ENCODE data around the gene CEP112. TPM values are rescaled to one million over a fixed set of nuclear protein-coding genes. Genes with fewer than 3 reads are reported as not detected.
A peak's percentile ranks its signal among the peaks of the same experiment; 100 is the strongest.

The CEP112 gene
- total and polyA plus RNA-seq, 2 of the 13 experiments (the other 11 are each of a cell fraction or from before 2014, with no cell fraction given) = 1.2 to 3.4 TPM

DNA sequence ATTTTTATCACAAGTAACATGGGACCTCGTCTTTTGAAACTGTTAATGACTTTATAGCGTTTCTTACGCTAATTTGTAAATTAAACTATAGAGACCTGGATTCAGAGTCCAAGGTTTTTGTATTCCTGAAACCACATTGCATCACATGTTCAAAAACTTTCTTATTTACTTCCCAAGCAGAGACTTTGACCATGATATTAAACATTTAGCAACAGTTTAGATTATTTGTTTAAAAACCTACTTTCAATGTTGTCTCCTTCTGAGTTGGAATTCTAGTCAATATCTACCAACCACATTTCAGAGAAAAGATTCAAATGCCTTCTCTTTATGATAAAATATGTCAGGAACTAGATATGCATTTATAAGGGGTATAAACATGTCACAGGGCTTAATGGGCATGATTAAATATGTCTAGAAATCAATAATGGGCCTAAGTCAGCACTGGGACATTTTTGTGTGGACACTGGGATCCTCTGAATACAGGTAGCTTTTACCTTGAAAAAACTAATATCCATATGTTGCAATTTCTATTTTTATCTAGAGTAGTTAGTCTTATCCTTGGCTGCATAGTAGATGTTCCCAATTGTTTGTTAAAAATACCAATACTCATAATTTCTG is 43.6 kb upstream of the CEP112 start (continued):
- TF ChIP-seq PHB2 (IDR thresholded peaks at IDR 0.05; ENCODE audit: partially characterized antibody) = no peak
- TF ChIP-seq CHD2 (IDR thresholded peaks at IDR 0.05; ENCODE audit: low read depth, low read length) = no peak
- TF ChIP-seq, protein P1, sequence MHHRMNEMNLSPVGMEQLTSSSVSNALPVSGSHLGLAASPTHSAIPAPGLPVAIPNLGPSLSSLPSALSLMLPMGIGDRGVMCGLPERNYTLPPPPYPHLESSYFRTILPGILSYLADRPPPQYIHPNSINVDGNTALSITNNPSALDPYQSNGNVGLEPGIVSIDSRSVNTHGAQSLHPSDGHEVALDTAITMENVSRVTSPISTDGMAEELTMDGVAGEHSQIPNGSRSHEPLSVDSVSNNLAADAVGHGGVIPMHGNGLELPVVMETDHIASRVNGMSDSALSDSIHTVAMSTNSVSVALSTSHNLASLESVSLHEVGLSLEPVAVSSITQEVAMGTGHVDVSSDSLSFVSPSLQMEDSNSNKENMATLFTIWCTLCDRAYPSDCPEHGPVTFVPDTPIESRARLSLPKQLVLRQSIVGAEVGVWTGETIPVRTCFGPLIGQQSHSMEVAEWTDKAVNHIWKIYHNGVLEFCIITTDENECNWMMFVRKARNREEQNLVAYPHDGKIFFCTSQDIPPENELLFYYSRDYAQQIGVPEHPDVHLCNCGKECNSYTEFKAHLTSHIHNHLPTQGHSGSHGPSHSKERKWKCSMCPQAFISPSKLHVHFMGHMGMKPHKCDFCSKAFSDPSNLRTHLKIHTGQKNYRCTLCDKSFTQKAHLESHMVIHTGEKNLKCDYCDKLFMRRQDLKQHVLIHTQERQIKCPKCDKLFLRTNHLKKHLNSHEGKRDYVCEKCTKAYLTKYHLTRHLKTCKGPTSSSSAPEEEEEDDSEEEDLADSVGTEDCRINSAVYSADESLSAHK (CRISPR knock-in tag; IDR thresholded peaks at IDR 0.05; ENCODE audit: borderline replicate concordance) = no peak
- no peak for TF ChIP-seq ZNF569 (CRISPR knock-in tag; IDR thresholded peaks at IDR 0.05; ENCODE audit: borderline replicate concordance)
- TF ChIP-seq, protein P2, sequence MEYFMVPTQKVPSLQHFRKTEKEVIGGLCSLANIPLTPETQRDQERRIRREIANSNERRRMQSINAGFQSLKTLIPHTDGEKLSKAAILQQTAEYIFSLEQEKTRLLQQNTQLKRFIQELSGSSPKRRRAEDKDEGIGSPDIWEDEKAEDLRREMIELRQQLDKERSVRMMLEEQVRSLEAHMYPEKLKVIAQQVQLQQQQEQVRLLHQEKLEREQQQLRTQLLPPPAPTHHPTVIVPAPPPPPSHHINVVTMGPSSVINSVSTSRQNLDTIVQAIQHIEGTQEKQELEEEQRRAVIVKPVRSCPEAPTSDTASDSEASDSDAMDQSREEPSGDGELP (IDR thresholded peaks at IDR 0.05; ENCODE audit: borderline replicate concordance, low read depth) = no peak
- no peak for TF ChIP-seq PAF1 (CRISPR knock-in tag; IDR thresholded peaks at IDR 0.05)
- TF ChIP-seq ZNF572 (CRISPR knock-in tag; IDR thresholded peaks at IDR 0.05) = no peak
- peak; percentile 59; the same call in 1 of the 2 replicates for TF ChIP-seq ZNF264 (CRISPR knock-in tag; IDR thresholded peaks at IDR 0.05)
- 0 out of 2 replicates have a peak, but pooled peaks have one; percentile 57 for TF ChIP-seq SMAD3 (CRISPR knock-in tag; IDR thresholded peaks at IDR 0.05)
- TF ChIP-seq TAF15 (IDR thresholded peaks at IDR 0.05; ENCODE audit: low read depth, low read length, poor library complexity, severe bottlenecking) = no peak
- TF ChIP-seq, protein P3, sequence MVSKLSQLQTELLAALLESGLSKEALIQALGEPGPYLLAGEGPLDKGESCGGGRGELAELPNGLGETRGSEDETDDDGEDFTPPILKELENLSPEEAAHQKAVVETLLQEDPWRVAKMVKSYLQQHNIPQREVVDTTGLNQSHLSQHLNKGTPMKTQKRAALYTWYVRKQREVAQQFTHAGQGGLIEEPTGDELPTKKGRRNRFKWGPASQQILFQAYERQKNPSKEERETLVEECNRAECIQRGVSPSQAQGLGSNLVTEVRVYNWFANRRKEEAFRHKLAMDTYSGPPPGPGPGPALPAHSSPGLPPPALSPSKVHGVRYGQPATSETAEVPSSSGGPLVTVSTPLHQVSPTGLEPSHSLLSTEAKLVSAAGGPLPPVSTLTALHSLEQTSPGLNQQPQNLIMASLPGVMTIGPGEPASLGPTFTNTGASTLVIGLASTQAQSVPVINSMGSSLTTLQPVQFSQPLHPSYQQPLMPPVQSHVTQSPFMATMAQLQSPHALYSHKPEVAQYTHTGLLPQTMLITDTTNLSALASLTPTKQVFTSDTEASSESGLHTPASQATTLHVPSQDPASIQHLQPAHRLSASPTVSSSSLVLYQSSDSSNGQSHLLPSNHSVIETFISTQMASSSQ (IDR thresholded peaks at IDR 0.05; ENCODE audit: low read depth) = peak; percentile 92
- TF ChIP-seq, protein P3 (CRISPR knock-in tag; IDR thresholded peaks at IDR 0.05; ENCODE audit: borderline replicate concordance) = peak; percentile 53; the same call in 1 of the 2 replicates
- peak; percentile 79; the same call in 1 of the 2 replicates for TF ChIP-seq SOX5 (CRISPR knock-in tag; IDR thresholded peaks at IDR 0.05; ENCODE audit: borderline replicate concordance)
- TF ChIP-seq ZNF530 (CRISPR knock-in tag; IDR thresholded peaks at IDR 0.05; ENCODE audit: low read depth) = no peak
- TF ChIP-seq SMARCE1 (IDR thresholded peaks at IDR 0.05; ENCODE audit: borderline replicate concordance) = peak; percentile 59; the same call in 1 of the 2 replicates
- TF ChIP-seq, protein P4, sequence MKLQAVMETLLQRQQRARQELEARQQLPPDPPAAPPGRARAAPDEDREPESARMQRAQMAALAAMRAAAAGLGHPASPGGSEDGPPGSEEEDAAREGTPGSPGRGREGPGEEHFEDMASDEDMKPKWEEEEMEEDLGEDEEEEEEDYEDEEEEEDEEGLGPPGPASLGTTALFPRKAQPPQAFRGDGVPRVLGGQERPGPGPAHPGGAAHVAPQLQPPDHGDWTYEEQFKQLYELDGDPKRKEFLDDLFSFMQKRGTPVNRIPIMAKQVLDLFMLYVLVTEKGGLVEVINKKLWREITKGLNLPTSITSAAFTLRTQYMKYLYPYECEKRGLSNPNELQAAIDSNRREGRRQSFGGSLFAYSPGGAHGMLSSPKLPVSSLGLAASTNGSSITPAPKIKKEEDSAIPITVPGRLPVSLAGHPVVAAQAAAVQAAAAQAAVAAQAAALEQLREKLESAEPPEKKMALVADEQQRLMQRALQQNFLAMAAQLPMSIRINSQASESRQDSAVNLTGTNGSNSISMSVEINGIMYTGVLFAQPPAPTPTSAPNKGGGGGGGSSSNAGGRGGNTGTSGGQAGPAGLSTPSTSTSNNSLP (IDR thresholded peaks at IDR 0.05; ENCODE audit: low read depth, low read length) = peak; percentile 98
- no peak for TF ChIP-seq HDAC6 (IDR thresholded peaks at IDR 0.05; ENCODE audit: low read depth, low read length)
- no peak for TF ChIP-seq MLLT10 (CRISPR knock-in tag; IDR thresholded peaks at IDR 0.05)
- peak; percentile 16; the same call in 1 of the 2 replicates for TF ChIP-seq HDAC1 (CRISPR knock-in tag; IDR thresholded peaks at IDR 0.05)
- no peak for TF ChIP-seq ZNF713 (CRISPR knock-in tag; IDR thresholded peaks at IDR 0.05)
- TF ChIP-seq ARHGAP35 (CRISPR knock-in tag; IDR thresholded peaks at IDR 0.05; ENCODE audit: borderline replicate concordance) = no peak
- TF ChIP-seq PCBP1 (IDR thresholded peaks at IDR 0.05; ENCODE audit: borderline replicate concordance, low read depth, low read length) = no peak

Data from HepG2 (cell line).